MM.1S (cell line): Measurements from ENCODE around the gene JAML.

Source experiments
- CTCF ChIP-seq: fragments of 300-600 bp; sonication (generic); IDR thresholded peaks from 2 replicates; pipeline ENCODE4 v1.5.1; 2016; ENCODE audit warnings: antibody characterized with exemption, low read length, mixed read lengths
- EZH2 ChIP-seq: fragments of 300-600 bp; sonication (generic); optimal IDR thresholded peaks from 2 replicates; pipeline ENCODE3; 2017; ENCODE audit warnings: low read depth, mild to moderate bottlenecking, antibody characterized with exemption, low read length, mixed read lengths
- EZH2phosphoT487 ChIP-seq: fragments of 300-600 bp; sonication (generic); IDR thresholded peaks from 2 replicates; pipeline ENCODE4 v1.6.1; 2018; ENCODE audit warnings: antibody characterized with exemption, low read length

GRCh38 chr11:118210323-118210722 lies 14.5 kb downstream of the JAML start:
- TF ChIP-seq EZH2phosphoT487: no peak
- no peak for TF ChIP-seq CTCF
- TF ChIP-seq EZH2: no peak
